Activated T-helper 17 cell treated with anti-CD3 and anti-CD28 coated beads, Interleukin-2, amount 50 U/mL, for 72 hours (primary cell): ENCODE measurements around the gene PRKG2. TPM values are rescaled to one million over a fixed set of nuclear protein-coding genes. Genes with fewer than 3 reads are reported as not detected.

Source experiments
- ATAC-seq: fragments of 150-1000 bp; cut with Tn5 transposase; replicated peaks from 2 replicates; pipeline ENCODE4 v1.10.0; 2021; ENCODE audit warnings: mild to moderate bottlenecking, moderate library complexity
- H3K27ac Mint-ChIP-seq: one replicate; pipeline ENCODE4 v1.8.0; 2022; ENCODE audit warnings: mixed read lengths
- H3K27me3 Mint-ChIP-seq: one replicate; pipeline ENCODE4 v1.8.0; 2022; ENCODE audit warnings: mixed read lengths
- H3K36me3 Mint-ChIP-seq: one replicate; pipeline ENCODE4 v1.8.0; 2022; ENCODE audit warnings: low read depth, mild to moderate bottlenecking, mixed read lengths
- H3K4me1 Mint-ChIP-seq: one replicate; pipeline ENCODE4 v1.8.0; 2022; ENCODE audit warnings: mixed read lengths
- H3K4me3 Mint-ChIP-seq: one replicate; pipeline ENCODE4 v1.8.0; 2022; ENCODE audit warnings: mild to moderate bottlenecking, mixed read lengths
- H3K9me3 Mint-ChIP-seq: one replicate; pipeline ENCODE4 v1.8.0; 2022; ENCODE audit warnings: mixed read lengths
- total RNA-seq, 2 donors: library from RNA; stranded (reverse); gene quantifications; one replicate each; pipeline ENCODE4 v1.2.3, GENCODE V29; 2022

PRKG2 gene
- total RNA-seq, 2 donors from 2014 or later: 0.66 TPM; not detected in 1

DNA sequence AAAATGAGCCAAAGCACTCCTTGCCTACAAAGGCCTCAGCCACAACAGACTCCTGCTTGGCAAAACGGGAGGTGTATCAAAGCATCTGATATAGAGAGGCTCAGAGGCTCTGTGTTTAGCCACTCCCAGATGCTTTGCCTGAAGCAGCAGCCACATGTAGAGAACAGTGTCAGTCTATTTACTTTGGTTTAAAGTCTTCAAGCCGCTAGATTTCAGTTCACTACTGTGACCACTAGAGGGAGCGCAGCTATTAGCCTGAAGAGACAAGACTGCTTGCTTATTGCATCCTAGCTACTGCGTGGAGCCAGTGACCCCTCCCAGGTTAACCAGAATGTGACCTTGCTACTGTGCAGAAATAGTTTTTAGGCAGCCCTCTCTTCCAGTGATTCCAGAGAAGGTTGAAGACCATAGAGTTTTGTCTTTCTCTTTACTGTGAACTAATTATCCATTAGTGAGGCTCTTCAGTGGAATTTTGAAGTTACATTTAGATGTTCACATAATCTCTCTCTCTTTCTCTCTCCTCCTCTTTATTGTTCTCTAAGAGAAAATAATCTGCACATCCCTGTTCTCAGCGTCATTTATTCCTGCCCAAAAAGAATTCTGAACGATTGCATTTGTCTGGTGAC is 145.2 kb downstream of the PRKG2 start:
- Mint-ChIP-seq H3K4me3 (no peak overlapping the region), H3K4me1 (no peaks in the 10 kb centered on the region), H3K27ac (no peak overlapping the region), H3K9me3 (no peaks in the 10 kb centered on the region), H3K36me3 (no peaks in the 10 kb centered on the region), H3K27me3 (peaks cover 19% of the 10 kb centered on the region)
- ATAC-seq: peak; percentile 71

DNA sequence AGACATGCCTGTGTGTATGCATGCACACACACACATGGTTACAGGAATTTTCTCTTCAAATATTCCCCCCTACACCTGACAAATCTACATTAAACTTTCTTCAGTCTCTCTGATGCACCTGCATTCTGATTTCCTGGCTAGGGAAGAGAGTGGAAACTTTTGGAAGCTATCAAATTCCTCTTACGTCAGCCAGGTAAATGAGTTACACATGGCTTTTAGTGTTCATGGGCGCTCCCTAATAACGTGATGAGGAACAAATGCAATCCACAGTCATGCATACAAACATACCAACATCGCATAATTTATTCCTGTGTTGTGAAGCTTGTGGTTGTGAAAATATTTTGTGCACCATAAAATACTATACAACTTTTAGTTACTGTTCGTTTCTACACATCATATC is 149.6 kb downstream of the PRKG2 start:
- peaks cover 18% of the 10 kb centered on the region for H3K27me3 Mint-ChIP-seq
- H3K36me3 Mint-ChIP-seq: no peaks in the 10 kb centered on the region
- H3K4me3 Mint-ChIP-seq: no peak overlapping the region
- no peak overlapping the region for H3K27ac Mint-ChIP-seq
- no peaks in the 10 kb centered on the region for H3K4me1 Mint-ChIP-seq
- ATAC-seq: no peak
- H3K9me3 Mint-ChIP-seq: no peaks in the 10 kb centered on the region

DNA sequence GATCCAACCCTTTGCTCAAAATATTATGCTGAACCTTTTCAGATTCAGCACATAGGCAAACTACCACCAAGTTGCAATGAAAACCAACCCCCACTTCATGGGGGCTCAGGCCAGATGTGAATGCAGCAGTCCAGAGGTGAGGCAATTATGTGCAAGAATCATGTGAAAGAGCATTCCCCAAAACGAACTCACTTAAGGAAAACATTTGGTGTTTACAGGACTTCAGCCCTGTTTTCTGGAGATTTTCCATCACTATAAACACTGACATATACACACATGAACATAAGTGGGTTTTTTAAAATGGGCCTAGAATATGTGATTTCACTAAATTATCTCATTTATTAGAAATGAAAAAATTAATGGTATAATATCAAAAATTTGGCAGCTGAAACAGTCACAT is 153.0 kb downstream of the PRKG2 start:
- H3K4me3 Mint-ChIP-seq: no peak overlapping the region
- H3K4me1 Mint-ChIP-seq: no peaks in the 10 kb centered on the region
- peaks cover 18% of the 10 kb centered on the region for H3K27me3 Mint-ChIP-seq
- ATAC-seq: no peak
- H3K27ac Mint-ChIP-seq: no peak overlapping the region
- no peaks in the 10 kb centered on the region for H3K9me3 Mint-ChIP-seq
- H3K36me3 Mint-ChIP-seq: no peaks in the 10 kb centered on the region

DNA sequence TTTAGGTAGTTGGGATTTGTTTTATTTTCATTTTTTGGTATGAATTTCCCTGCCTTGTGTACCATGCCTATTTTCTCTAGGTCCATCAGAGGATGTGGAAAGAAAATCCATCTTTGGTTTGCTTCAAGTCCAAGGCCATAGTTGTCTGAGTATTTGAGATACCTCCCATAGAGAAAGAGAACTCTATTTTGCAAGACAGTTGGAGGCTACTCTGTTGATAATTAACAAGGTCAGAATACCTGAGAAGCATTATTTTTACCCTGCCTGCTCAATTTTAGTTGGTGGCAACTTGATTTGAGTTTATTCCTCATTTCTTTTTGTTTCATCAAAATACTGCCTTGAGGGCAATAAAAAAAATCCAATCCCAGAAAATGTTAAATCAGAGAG is 153.7 kb downstream of the PRKG2 start:
- H3K9me3 Mint-ChIP-seq: no peaks in the 10 kb centered on the region
- no peak for ATAC-seq
- H3K36me3 Mint-ChIP-seq: no peaks in the 10 kb centered on the region
- H3K4me3 Mint-ChIP-seq: no peak overlapping the region
- H3K4me1 Mint-ChIP-seq: no peaks in the 10 kb centered on the region
- peaks cover 18% of the 10 kb centered on the region for H3K27me3 Mint-ChIP-seq
- H3K27ac Mint-ChIP-seq: no peak overlapping the region

DNA sequence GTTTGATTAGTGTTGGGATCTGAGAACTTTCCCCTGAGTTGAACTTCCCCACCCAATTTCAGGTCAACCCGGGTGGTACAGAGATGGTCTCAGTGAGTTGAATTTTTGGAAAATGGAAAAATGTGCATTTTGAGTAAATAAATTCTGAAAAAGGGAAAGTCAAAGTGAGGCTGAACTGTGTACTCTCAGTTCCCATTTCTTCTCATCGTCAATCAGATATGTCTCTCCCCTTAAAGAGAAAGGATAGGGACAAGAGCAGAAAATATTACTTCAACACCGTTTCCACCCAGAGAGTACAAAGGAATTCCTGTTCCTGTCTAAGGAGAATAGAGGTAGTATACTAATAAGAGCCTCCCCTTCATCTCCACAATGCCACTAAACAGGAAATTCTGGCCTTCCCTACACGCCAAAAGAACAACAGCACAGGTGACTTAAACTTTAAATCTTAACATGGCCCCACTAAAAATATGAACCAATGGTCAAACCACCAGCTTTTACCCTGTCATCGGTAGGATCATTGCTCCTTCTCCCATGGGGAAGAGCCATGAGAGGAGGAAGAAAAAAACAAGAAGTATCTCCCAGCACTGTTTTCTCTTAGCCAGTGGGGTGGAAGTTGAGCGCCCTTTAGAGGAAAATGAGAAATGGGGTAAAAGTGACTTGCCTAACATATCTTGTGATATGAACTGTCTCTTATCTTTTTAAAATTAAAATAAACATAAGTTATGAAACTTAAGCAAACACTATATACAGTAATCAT is 154.3 kb downstream of the PRKG2 start:
- no peak for ATAC-seq
- Mint-ChIP-seq H3K9me3 (no peaks in the 10 kb centered on the region), H3K27me3 (peaks cover 18% of the 10 kb centered on the region), H3K27ac (no peak overlapping the region), H3K4me3 (no peak overlapping the region), H3K36me3 (no peaks in the 10 kb centered on the region), H3K4me1 (no peaks in the 10 kb centered on the region)

DNA sequence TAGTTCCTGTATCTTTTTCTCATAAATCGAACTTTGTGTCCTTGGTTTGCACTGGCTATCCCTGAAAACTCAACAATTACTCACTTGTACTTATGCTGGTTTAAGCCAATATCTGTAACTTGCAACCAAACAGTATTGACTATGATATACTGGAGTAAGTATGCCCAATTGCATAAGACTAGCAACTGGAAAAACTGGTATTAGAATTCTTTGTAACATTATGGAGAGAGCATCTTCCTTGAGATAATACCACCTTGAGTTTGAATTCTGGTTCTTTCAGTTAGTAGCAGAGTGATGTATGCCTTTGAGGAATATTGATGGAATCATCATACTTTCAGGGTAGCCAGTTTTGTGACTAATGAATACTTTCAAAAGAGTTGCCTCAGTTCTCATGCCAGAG is 156.4 kb downstream of the PRKG2 start:
- peaks cover 23% of the 10 kb centered on the region for H3K27me3 Mint-ChIP-seq
- no peaks in the 10 kb centered on the region for H3K4me1 Mint-ChIP-seq
- H3K27ac Mint-ChIP-seq: no peak overlapping the region
- H3K9me3 Mint-ChIP-seq: no peaks in the 10 kb centered on the region
- no peaks in the 10 kb centered on the region for H3K36me3 Mint-ChIP-seq
- ATAC-seq: no peak
- H3K4me3 Mint-ChIP-seq: no peak overlapping the region

DNA sequence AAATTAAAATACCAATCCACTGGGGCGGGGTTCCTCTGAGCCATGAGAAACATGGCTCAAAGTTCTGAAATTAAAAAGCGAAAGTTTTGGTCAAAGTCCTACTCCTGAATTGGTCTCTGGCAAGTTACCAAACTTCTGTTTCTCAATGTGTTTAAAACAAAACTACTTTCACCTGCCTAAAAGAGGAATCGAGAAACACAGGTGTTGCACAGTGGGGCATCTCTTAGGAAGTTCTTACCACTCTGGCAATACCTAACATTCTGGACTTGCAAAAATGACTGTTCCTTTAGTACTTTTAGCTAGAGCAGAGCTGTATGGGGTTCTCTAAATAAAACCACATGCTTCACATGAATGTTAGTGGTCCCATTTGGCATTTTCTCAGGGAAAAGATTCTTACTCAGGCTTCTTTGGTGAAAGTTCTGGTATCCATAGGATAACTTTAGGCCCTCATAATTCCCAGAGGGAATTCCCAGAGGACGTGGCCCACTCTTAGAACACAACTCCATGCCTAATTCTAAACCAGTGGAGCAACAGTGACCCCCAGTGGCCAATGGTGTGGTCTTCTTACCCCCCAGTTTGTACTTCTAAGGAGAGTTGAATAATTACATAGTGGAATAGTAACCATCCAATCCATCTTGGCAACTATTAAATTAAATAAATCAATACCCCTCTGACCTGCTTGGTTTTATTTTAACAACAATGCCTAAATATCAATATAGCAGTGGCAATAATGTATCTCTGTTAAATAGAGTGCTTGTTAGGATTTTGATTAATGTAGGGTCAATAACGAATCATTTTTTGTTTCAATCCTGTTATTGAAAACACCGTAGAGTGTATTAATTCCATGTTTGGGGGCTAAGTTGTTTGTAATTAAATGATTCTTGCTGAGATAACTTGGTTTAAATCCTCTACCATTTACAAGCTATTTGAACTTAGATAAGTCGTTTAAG is 162.6 kb downstream of the PRKG2 start:
- H3K36me3 Mint-ChIP-seq: no peaks in the 10 kb centered on the region
- peaks cover 8% of the 10 kb centered on the region for H3K27me3 Mint-ChIP-seq
- H3K4me3 Mint-ChIP-seq: no peak overlapping the region
- no peak for ATAC-seq
- no peaks in the 10 kb centered on the region for H3K4me1 Mint-ChIP-seq
- H3K9me3 Mint-ChIP-seq: no peaks in the 10 kb centered on the region
- H3K27ac Mint-ChIP-seq: no peak overlapping the region

DNA sequence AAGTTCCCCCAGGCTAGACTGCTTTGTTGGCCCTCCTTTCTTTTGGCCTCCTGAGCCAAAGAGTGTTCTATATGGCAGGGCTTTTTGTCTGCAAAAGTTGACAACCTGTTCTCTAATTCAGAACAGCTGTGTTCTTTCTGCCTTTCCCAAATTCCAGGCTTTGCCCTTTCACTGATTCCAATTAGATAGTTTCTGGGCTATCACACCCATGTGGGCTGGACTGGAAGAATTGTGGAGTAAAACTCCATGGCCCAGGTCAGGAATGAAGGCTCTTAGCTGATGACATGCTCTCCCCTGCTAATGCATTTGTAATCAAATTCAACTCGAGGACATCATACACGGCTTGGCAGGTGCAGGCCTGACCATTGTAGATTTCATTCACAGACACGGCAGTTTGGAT is 165.1 kb downstream of the PRKG2 start:
- no peak for ATAC-seq
- Mint-ChIP-seq H3K4me3 (no peak overlapping the region), H3K27me3 (peaks cover 16% of the 10 kb centered on the region), H3K9me3 (no peaks in the 10 kb centered on the region), H3K27ac (no peak overlapping the region), H3K4me1 (no peaks in the 10 kb centered on the region), H3K36me3 (no peaks in the 10 kb centered on the region)

DNA sequence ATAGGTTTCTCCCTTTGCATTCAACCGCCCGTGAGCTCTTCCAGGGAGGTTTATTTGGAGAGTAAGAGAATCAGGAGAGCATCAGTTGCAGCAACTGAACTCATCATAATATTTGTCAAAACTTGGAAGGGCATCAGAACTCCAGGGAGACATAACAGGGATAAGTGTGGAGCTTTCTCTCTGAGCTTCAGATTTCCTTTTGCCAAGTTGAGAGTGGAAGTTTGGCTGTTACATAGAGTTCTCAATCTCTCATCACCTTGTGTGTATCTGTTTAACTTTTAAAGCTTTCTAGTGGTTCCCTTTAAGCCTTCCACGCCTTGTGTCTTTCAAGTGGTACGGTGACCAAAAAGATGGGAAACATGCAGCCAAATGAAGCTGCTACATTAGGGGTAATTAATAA is 165.7 kb downstream of the PRKG2 start:
- Mint-ChIP-seq H3K27ac (no peak overlapping the region), H3K4me1 (no peaks in the 10 kb centered on the region), H3K9me3 (no peaks in the 10 kb centered on the region), H3K4me3 (no peak overlapping the region), H3K27me3 (peaks cover 11% of the 10 kb centered on the region), H3K36me3 (no peaks in the 10 kb centered on the region)
- ATAC-seq: no peak

DNA sequence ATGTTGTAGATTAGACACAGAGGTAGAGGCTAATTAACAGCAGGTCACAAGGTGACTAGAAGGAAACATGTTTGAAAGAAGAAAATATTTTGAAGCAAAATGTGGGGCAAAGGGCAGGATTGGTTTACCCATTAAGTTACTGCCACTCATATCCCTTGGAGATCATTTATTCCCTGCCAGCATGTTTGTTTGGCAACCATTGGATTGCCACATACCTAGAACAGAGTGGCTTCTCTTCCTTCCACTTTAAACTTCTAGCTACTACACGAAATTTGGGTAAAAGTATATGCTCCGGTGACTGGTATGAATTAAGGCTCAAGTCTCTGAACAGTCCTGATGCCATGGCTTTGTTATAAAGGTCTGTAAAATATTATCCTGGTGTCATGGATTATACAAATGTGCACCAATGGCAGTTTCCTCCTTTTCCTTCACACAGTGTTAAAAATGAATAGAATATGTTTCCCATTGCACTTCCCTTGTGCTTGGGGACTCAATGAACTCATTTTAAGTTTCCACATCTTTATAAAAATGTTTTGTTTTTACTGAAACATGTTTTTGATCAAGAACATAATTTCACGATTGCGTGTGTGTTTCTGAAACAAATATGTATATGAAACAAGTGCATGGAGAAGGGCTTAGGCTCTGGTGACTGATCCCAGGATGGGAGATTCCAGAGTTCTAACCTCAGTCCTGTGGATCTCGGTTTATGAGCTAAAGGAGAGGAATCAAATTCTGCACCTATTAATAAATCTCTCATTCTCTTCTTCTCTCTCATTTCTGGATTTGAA is 172.2 kb downstream of the PRKG2 start:
- H3K27ac Mint-ChIP-seq: no peak overlapping the region
- H3K4me3 Mint-ChIP-seq: no peak overlapping the region
- no peaks in the 10 kb centered on the region for H3K9me3 Mint-ChIP-seq
- ATAC-seq: no peak
- H3K4me1 Mint-ChIP-seq: no peaks in the 10 kb centered on the region
- peaks cover 16% of the 10 kb centered on the region for H3K27me3 Mint-ChIP-seq
- H3K36me3 Mint-ChIP-seq: no peaks in the 10 kb centered on the region

DNA sequence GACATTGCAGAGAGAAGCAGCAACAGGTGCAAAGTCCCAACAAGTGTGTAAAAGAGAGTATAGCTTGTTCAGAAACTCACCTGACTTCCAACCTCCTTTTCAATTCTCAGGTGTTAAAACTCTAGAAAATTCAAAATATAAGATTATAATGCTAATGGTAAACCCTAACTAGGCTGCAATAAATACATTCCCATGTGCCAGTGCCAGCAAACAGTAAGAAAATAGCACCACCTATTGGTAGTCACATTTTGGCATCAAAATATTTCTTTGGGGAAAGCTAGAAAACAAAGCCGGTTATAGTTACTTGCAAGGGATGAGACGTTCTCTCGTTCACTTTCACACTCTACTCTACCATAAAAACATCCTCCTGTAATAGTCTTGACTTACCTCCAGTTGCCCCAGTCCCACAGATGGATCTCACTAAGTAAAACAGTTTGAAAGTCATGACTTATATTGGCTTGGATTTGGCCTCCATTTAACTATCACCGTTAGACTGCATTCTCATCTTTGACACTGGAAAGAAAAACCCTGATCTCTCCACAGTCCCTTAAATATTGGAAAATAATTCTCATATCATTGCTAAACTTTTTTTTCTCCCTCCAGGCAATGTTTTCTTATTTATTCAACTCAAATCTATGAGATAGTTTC is 174.9 kb downstream of the PRKG2 start:
- no peaks in the 10 kb centered on the region for H3K4me1 Mint-ChIP-seq
- no peaks in the 10 kb centered on the region for H3K9me3 Mint-ChIP-seq
- no peak overlapping the region for H3K27ac Mint-ChIP-seq
- H3K4me3 Mint-ChIP-seq: no peak overlapping the region
- H3K36me3 Mint-ChIP-seq: no peaks in the 10 kb centered on the region
- H3K27me3 Mint-ChIP-seq: peaks cover 7% of the 10 kb centered on the region
- no peak for ATAC-seq

DNA sequence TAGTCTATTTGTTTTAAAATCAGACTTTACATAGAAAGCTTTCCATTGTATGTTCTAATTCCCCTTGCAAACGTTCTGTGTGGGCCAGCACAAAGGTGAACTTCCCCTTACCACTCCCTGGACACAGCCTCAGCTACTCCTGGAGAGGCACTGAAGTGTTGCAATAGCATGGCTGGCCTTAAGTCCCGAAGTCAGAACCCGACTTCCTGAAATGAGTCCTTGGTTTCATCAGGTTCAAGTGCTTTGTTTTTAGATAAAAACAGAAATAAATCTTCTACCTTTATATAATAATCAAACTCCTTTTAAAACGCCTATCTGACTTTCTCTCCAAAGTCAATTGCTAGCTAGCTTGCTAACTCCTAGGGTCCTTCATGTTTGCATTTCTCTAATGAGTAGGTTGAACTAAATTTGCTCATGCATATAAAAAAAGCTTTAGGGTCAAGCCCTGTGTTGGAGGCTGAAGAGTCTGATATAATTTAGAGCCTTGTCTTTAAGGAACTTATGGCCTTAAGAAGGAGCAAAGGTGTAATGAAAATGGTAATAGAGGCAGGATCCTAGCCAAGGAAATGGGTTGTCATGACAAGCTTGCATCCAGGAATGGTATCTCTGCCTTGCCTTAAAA is 175.6 kb downstream of the PRKG2 start:
- no peaks in the 10 kb centered on the region for H3K4me1 Mint-ChIP-seq
- peaks cover 11% of the 10 kb centered on the region for H3K27me3 Mint-ChIP-seq
- H3K36me3 Mint-ChIP-seq: no peaks in the 10 kb centered on the region
- H3K27ac Mint-ChIP-seq: no peak overlapping the region
- ATAC-seq: no peak
- no peaks in the 10 kb centered on the region for H3K9me3 Mint-ChIP-seq
- no peak overlapping the region for H3K4me3 Mint-ChIP-seq

DNA sequence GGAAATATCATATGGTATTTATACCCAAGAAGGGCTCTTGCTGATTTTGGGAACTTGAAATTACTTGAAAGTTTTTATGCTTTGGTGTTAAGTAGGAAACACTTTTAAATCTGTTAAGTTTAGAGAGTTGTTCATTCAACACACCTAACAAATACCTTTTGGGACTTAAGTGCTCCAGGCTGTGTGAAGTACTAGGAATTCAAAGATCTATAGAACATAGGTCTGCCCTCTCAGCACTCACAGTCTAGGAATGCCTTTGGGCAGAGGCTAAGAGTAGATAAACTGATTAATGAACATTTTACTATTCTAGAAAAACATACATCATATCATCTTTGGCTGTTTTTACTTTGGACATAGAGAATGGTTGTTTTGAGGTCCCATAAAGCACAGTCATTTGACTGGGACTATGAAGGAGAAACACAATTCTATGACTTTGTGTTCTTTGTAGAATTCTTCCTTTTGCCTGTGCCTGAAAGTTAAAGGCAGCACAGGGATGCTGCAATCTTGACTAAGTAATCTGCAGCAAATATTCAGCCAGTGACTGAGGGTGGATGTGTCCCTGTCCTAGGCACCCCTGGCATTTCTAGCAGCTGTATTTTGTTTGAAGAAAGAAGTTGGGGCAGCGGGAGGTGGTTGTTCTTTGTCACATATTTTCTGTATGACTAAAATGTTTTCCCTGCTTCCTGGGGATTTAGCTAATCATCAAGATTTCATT is 176.2 kb downstream of the PRKG2 start:
- Mint-ChIP-seq H3K27me3 (peaks cover 18% of the 10 kb centered on the region), H3K36me3 (no peaks in the 10 kb centered on the region), H3K4me1 (no peaks in the 10 kb centered on the region), H3K27ac (no peak overlapping the region), H3K4me3 (no peak overlapping the region), H3K9me3 (no peaks in the 10 kb centered on the region)
- ATAC-seq: no peak
